ENCODE data around the gene PGS1. TPM values are rescaled to one million over a fixed set of nuclear protein-coding genes. Genes with fewer than 3 reads are reported as not detected.

The PGS1 gene
- total and polyA plus RNA-seq, 8 donors: 11.2 to 22.7 (median 14.8) TPM

DNA sequence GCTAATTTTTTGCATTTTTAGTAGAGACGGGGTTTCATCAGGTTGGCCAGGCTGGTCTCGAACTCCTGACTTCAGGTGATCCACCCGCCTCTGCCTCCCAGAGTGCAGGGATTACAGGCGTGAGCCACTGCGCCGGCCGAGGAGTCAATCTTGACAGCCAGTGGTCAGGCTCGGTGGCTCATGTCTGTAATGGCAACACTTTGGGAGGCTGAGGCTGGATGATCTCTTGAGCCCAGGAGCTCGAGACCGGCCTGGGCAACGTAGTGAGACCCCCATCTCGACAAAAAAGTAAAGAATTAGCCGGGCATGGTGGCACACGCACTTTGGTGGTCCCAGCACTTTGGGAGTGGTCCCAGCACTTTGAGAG is 608 bp upstream of the PGS1 start:
- H3K4me1 ChIP-seq: peaks cover 6 to 26% (median 16%) of the 10 kb centered on the region in 3 donors
- intact Hi-C loops (cut with DNase I): no loop called here
- H3K4me3 ChIP-seq: peak overlapping the region; percentile 79 to 100 (median 85)
- FAIRE-seq (no peak), ATAC-seq (peak in 3 of 4 donors; percentile 3 to 9 (median 3)), DNase-seq (no peak)
- H3K36me3 ChIP-seq: no peaks in the 10 kb centered on the region
- H3K27ac ChIP-seq: peak overlapping the region; percentile 54 to 81 (median 75)
- WGBS, 2 donors: 34 to 38% methylated on average over 14 of the region's 14 CpGs
- H3K27me3 ChIP-seq: no peaks in the 10 kb centered on the region
- TF ChIP-seq, protein P1, sequence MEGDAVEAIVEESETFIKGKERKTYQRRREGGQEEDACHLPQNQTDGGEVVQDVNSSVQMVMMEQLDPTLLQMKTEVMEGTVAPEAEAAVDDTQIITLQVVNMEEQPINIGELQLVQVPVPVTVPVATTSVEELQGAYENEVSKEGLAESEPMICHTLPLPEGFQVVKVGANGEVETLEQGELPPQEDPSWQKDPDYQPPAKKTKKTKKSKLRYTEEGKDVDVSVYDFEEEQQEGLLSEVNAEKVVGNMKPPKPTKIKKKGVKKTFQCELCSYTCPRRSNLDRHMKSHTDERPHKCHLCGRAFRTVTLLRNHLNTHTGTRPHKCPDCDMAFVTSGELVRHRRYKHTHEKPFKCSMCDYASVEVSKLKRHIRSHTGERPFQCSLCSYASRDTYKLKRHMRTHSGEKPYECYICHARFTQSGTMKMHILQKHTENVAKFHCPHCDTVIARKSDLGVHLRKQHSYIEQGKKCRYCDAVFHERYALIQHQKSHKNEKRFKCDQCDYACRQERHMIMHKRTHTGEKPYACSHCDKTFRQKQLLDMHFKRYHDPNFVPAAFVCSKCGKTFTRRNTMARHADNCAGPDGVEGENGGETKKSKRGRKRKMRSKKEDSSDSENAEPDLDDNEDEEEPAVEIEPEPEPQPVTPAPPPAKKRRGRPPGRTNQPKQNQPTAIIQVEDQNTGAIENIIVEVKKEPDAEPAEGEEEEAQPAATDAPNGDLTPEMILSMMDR (IDR thresholded peaks at IDR 0.05): no peak
- no peaks in the 10 kb centered on the region for H3K9me3 ChIP-seq

DNA sequence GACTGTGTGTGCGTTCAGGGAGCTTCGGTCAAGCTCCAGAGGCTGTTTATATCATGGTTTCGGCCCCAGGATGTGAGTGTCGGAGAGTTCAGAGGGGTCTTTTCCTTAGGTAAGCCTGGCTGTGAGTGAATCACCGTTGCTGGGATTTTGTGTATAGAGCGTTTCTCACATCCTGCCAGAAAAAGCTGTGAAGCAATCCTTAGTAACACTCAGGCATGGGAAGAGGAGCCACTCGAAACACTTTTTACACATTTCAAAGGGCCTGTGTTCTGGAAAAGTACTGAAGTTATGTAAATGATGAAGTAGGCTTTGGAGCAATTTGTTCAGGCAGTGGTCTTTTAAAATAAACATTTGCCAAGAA is 662 bp downstream of the PGS1 start:
- peak in 1 of 4 donors; percentile 6 for ATAC-seq
- 2 to 3% methylated on average over 7 of the region's 7 CpGs for WGBS, 2 donors
- Histone ChIP-seq H3K27ac (peak overlapping the region; percentile 54 to 81 (median 75)), H3K9me3 (no peaks in the 10 kb centered on the region), H3K27me3 (no peaks in the 10 kb centered on the region), H3K4me1 (peaks cover 6 to 29% (median 16%) of the 10 kb centered on the region in 3 donors), H3K36me3 (no peaks in the 10 kb centered on the region), H3K4me3 (peak overlapping the region; percentile 79 to 100 (median 85))
- no peak for DNase-seq
- no peak for FAIRE-seq
- intact Hi-C loops (cut with DNase I): no loop called here
- TF ChIP-seq, protein P1 (IDR thresholded peaks at IDR 0.05): no peak

DNA sequence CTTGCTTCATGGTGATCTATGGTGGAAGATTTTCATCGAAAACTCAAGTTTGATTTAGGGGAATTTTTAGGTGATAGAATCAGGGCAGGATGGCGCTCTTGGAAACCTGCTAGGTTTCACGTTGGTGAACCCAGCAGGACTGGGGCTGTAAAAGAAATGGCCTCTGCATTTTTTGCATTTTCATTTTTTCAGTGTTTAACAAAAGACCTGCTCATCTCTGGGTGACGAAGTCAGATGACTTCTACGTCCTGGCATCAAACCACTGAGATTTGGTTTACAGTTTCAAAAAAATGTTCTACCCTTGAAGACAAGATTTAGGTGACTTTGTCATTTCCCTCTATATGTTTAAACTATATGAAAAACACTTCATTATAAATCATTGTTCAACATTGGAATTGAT is 1.9 kb downstream of the PGS1 start:
- H3K36me3 ChIP-seq: no peaks in the 10 kb centered on the region
- DNase-seq (no peak), FAIRE-seq (no peak), ATAC-seq (no peak)
- peak overlapping the region in 1 of 4 donors; percentile 34 for H3K27ac ChIP-seq
- H3K4me1 ChIP-seq: peaks cover 6 to 33% (median 16%) of the 10 kb centered on the region in 3 donors
- 82 to 84% methylated on average over 5 of the region's 5 CpGs for WGBS, 2 donors
- TF ChIP-seq, protein P1 (IDR thresholded peaks at IDR 0.05): no peak
- intact Hi-C loops (cut with DNase I): no loop called here
- H3K9me3 ChIP-seq: no peaks in the 10 kb centered on the region
- no peak overlapping the region for H3K4me3 ChIP-seq
- H3K27me3 ChIP-seq: no peaks in the 10 kb centered on the region

DNA sequence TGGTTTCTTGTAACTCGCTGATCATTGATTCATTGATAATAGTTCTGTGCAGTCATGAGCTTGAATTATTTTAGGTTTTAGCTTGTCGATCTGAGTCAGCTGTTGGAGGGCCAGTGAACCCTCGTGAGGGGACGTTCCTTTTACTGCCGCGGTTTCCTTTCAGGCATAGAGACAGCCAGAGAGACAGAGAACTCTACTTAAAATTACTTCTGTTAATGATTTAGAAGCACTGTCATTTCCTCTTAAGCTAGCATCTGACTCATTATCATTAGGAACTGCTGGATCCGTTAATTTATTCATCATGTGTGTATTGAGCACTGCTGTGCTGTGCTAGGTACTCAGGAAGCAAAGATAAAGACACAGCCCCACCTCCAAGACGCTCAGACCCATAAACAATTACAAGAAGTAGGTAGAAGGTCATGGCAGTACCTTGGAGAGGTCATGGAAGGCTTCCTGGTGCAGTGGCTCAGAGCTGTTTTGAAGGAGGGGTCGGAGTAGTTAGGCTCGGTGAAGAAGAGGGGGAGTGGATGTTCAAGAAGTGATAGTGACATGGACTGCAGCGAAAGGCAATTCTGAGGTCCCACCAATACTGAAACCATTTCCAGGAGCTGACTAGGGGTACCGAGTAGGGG is 3.3 kb downstream of the PGS1 start:
- FAIRE-seq (no peak), ATAC-seq (no peak), DNase-seq (no peak)
- intact Hi-C loops (cut with DNase I): no loop called here
- no peaks in the 10 kb centered on the region for H3K36me3 ChIP-seq
- peaks cover 6 to 32% (median 16%) of the 10 kb centered on the region in 3 donors for H3K4me1 ChIP-seq
- 68 to 71% methylated on average over 12 of the region's 12 CpGs for WGBS, 2 donors
- no peak overlapping the region for H3K4me3 ChIP-seq
- no peaks in the 10 kb centered on the region for H3K9me3 ChIP-seq
- no peaks in the 10 kb centered on the region for H3K27me3 ChIP-seq
- peak overlapping the region in 1 of 4 donors; percentile 2 for H3K27ac ChIP-seq
- TF ChIP-seq, protein P1 (IDR thresholded peaks at IDR 0.05): no peak

Measured in pancreas (tissue), 10 donors.